Spleen (tissue), 11 donors: ENCODE measurements around the gene SNX10. TPM values are rescaled to one million over a fixed set of nuclear protein-coding genes. Genes with fewer than 3 reads are reported as not detected.

Experiments
- DNase-seq: peaks from one replicate; pipeline ENCODE4 v3.0.0-alpha.2; 2020
- H3K27ac ChIP-seq, 8 donors: fragments of 200-600 bp; sonication (generic) in 7 of 8; 1 replicate in 4 of 8; 2 replicates in 4 of 8; pipeline versions ENCODE4 v1.5.0 to v1.8.0; 2016 to 2021; ENCODE audit warnings: inconsistent platforms in 4 of 8, mild to moderate bottlenecking in 4 of 8, moderate library complexity in 1 of 8
- H3K27me3 ChIP-seq, 7 donors: fragments of 200-600 bp; sonication (generic) in 6 of 7; replicated peaks in 1 of 7; 1 replicate in 4 of 7; 2 replicates in 3 of 7; pipeline versions ENCODE4 v1.5.0 to v1.8.0; 2016 to 2021; ENCODE audit warnings: inconsistent platforms in 3 of 7, mild to moderate bottlenecking in 1 of 7
- H3K36me3 ChIP-seq, 6 donors: fragments of 200-600 bp; sonication (generic) in 5 of 6; 1 replicate in 4 of 6; 2 replicates in 2 of 6; pipeline versions ENCODE4 v1.5.0 to v1.8.0; 2016 to 2021; ENCODE audit warnings: inconsistent platforms in 2 of 6
- H3K4me1 ChIP-seq, 6 donors: fragments of 200-600 bp; sonication (generic) in 5 of 6; 1 replicate in 3 of 6; 2 replicates in 3 of 6; pipeline versions ENCODE4 v1.5.0 to v1.8.0; 2016 to 2021; ENCODE audit warnings: inconsistent platforms in 3 of 6
- H3K4me3 ChIP-seq, 8 donors: fragments of 200-600 bp; sonication (generic) in 7 of 8; 1 replicate in 4 of 8; 2 replicates in 4 of 8; pipeline versions ENCODE4 v1.5.0 to v1.8.0; 2016 to 2021; ENCODE audit warnings: inconsistent platforms in 4 of 8, mild to moderate bottlenecking in 4 of 8, moderate library complexity in 2 of 8
- H3K9me3 ChIP-seq, 8 donors: fragments of 200-600 bp; sonication (generic) in 7 of 8; 1 replicate in 4 of 8; 2 replicates in 4 of 8; pipeline versions ENCODE4 v1.5.0 to v1.8.0; 2016 to 2021; ENCODE audit warnings: inconsistent platforms in 4 of 8
- POLR2A ChIP-seq, 3 donors: fragments of 450-650 bp; IDR thresholded peaks; one replicate each; pipeline ENCODE4 v1.5.1; 2017; ENCODE audit warnings: antibody characterized with exemption in 3 of 3, mild to moderate bottlenecking in 1 of 3
- POLR2AphosphoS5 ChIP-seq, 3 donors: sonication (generic); formaldehyde crosslinking; IDR thresholded peaks; one replicate each; pipeline ENCODE4 v1.5.1; 2017; ENCODE audit warnings: antibody characterized with exemption in 3 of 3
- WGBS, 5 donors: extraction: QIAGEN DNeasy Blood & Tissue Kit in 3 of 5; methylation state at CpG; one replicate each; pipeline versions ENCODE4 v1.1.5 to v1.1.7; 2013 to 2018; 5-methylcytosine and 5-hydroxymethylcytosine counted together
- intact Hi-C: fragments of 100-400 bp; cut with DNase I; formaldehyde crosslinking; loops from one replicate; pipeline ENCODE4 v1.15.0; 2023; ENCODE audit warnings: low total_unique reads
- polyA plus RNA-seq, 3 donors: library from polyadenylated mRNA; stranded (reverse); fragments of 200-250 nt; gene quantifications; one replicate each; pipeline ENCODE4 v1.2.1, GENCODE V29; 2013
- total RNA-seq, 7 donors: library from RNA; depleted of rRNA in 3 of 7; stranded (reverse); fragments of >200 nt in 3 of 7; fragmentation: NEBNext Ultra II Directional in 4 of 7; extraction: Animal tissue kit (Norgen Biotek cat#: 25700) in 4 of 7; gene quantifications; one replicate each; pipeline versions ENCODE4 v1.1.0 to v1.2.1, GENCODE V29; 2016 to 2021
- TF ChIP-seq, protein P1 (sequence below), 11 experiments: fragments of 200-600 bp in 7 of 11; fragments of 450-650 bp in 4 of 11; sonication (generic) in 4 of 11; IDR thresholded peaks in 8 of 11; conservative IDR thresholded peaks in 3 of 11; 1 replicate in 7 of 11; 2 replicates in 4 of 11; pipeline versions ENCODE4 v1.4.0 to v1.8.0; 2016 to 2021; ENCODE audit warnings: antibody characterized with exemption in 11 of 11, inconsistent platforms in 4 of 11, mild to moderate bottlenecking in 1 of 11
- donor health status: healthy with polysubstance abuse.
- donor health status: DM: no; HTN: no; CAD: no; lungs with moderate emphysema.
- donor health status: DM: no; HTN: no; CAD: no.
- donor health status: Bipolar disorder and iron deficiency.
- donor health status: healthy.
- donor health status: DM: no; HTN: no; CAD: no.
- donor health status: DM: yes; HTN: yes; CAD: no.

SNX10 gene
- total and polyA plus RNA-seq, 10 donors = 20.8 to 46.3 (median 38.7) TPM

DNA sequence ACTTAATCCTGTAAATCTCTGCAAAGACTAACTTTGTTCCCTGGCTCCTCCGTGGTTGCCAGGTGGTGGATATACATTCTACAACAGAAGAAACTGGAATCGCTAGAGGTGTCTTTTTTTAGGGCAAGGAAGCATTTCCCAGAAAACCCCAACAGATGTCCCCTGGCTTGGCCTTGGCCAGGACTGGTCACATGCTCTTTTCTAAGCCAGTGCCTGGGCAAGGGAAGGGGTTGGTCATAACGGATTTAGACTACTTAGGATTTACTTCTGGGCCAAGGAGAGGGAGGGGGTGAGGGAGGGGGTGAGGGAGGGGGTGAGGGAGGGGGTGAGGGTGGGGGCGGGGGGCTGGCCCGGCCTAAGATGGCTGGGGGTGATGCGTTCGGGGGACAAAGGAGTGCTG, 105.7 kb downstream of the SNX10 start:
- H3K9me3 ChIP-seq = no peaks in the 10 kb centered on the region
- intact Hi-C loops = no loop called here
- TF ChIP-seq POLR2A (IDR thresholded peaks at IDR 0.05) (no peak), POLR2AphosphoS5 (IDR thresholded peaks at IDR 0.05) (no peak)
- TF ChIP-seq, protein P1, sequence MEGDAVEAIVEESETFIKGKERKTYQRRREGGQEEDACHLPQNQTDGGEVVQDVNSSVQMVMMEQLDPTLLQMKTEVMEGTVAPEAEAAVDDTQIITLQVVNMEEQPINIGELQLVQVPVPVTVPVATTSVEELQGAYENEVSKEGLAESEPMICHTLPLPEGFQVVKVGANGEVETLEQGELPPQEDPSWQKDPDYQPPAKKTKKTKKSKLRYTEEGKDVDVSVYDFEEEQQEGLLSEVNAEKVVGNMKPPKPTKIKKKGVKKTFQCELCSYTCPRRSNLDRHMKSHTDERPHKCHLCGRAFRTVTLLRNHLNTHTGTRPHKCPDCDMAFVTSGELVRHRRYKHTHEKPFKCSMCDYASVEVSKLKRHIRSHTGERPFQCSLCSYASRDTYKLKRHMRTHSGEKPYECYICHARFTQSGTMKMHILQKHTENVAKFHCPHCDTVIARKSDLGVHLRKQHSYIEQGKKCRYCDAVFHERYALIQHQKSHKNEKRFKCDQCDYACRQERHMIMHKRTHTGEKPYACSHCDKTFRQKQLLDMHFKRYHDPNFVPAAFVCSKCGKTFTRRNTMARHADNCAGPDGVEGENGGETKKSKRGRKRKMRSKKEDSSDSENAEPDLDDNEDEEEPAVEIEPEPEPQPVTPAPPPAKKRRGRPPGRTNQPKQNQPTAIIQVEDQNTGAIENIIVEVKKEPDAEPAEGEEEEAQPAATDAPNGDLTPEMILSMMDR (IDR thresholded peaks at IDR 0.05 in 8 of 11, conservative IDR thresholded peaks at IDR 0.05 in 3 of 11) = no peak
- peaks cover 0 to 42% (median 6%) of the 10 kb centered on the region in 7 donors for H3K27me3 ChIP-seq
- H3K4me1 ChIP-seq = peaks cover 0 to 40% (median 19%) of the 10 kb centered on the region in 6 donors
- no peaks in the 10 kb centered on the region for H3K36me3 ChIP-seq
- no peak for DNase-seq
- peak overlapping the region in 5 of 8 donors; percentile 76 to 91 (median 89) for H3K27ac ChIP-seq
- WGBS, 5 donors = 61 to 73% (median 65%) methylated on average over 7 of the region's 7 CpGs
- H3K4me3 ChIP-seq = peak overlapping the region in 1 of 8 donors; percentile 89

DNA sequence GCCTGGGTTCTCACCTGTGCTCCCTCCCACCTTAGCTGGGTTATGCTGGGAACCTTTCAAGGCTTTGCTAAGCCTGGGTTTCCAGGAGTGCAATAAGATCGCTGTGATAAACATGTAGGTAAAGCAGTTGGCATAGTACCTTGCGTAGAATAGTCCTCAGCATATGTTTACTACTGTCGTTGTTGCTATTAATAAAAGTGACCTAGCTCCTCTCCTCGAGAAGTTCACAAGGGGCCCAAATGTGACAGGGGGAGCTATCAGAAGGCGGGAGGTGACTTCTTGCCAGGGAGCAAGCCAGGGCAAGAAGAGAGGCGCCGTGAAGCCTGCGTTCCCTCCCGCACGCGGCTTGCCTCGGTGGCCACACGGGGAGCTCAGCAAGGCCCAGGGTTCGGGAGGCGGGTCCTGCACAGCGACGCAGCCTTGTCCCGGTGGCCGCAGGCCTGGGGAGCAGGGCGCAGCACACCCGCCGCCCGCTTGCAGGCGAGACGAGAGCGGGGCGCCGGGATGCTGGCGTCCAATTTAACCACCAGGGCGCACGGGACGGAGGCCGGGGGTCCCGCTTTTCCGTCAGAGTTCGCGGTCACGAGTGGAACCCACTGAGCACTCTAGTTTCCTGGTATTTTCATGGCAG, 106.2 kb downstream of the SNX10 start:
- TF ChIP-seq, protein P1 (IDR thresholded peaks at IDR 0.05 in 8 of 11, conservative IDR thresholded peaks at IDR 0.05 in 3 of 11) = peak in 3 of 11 experiments; percentile 6 to 34 (median 20)
- TF ChIP-seq POLR2A (IDR thresholded peaks at IDR 0.05) (no peak), POLR2AphosphoS5 (IDR thresholded peaks at IDR 0.05) (peak in 2 of 3 donors; percentile 41 to 75)
- intact Hi-C loops = no loop called here
- H3K27me3 ChIP-seq = peaks cover 0 to 42% (median 6%) of the 10 kb centered on the region in 7 donors
- peak; percentile 91 for DNase-seq
- peak overlapping the region; percentile 45 to 89 (median 68) for H3K4me3 ChIP-seq
- H3K36me3 ChIP-seq = no peaks in the 10 kb centered on the region
- peak overlapping the region; percentile 61 to 91 (median 86) for H3K27ac ChIP-seq
- peaks cover 0 to 40% (median 19%) of the 10 kb centered on the region in 6 donors for H3K4me1 ChIP-seq
- WGBS, 5 donors = 3 to 8% (median 4%) methylated on average over 11 to 38 of the region's 38 CpGs
- H3K9me3 ChIP-seq = no peaks in the 10 kb centered on the region

DNA sequence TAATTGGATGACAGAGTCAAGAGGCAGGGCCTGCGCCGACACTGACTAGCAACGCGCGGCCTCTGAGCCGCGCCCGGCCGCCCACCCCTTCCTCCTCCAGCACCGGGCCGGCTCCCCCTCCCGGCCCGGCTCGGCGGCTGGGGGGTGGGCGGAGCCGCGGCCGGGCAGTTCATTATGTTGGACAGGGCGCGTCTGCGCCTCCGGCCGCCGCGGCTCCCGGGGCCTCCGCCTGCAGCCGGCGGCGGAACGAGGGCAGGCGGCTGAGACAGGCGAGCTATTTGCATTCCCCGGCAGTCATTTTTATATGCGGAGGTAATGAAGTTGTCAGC, 106.7 kb downstream of the SNX10 start:
- H3K27me3 ChIP-seq = peaks cover 0 to 41% (median 6%) of the 10 kb centered on the region in 7 donors
- no peaks in the 10 kb centered on the region for H3K36me3 ChIP-seq
- intact Hi-C loops = no loop called here
- peak overlapping the region; percentile 61 to 91 (median 86) for H3K27ac ChIP-seq
- WGBS, 5 donors = 0 to 1% (median 0%) methylated on average over 35 to 36 of the region's 36 CpGs; no CpG with 5 or more reads in 2 of the 5 donors
- H3K4me3 ChIP-seq = peak overlapping the region; percentile 45 to 89 (median 68)
- H3K9me3 ChIP-seq = no peaks in the 10 kb centered on the region
- DNase-seq = no peak
- H3K4me1 ChIP-seq = peaks cover 0 to 40% (median 19%) of the 10 kb centered on the region in 6 donors
- peak in 1 of 3 donors; percentile 50 for TF ChIP-seq POLR2AphosphoS5 (IDR thresholded peaks at IDR 0.05)
- peak in 1 of 3 donors; percentile 52 for TF ChIP-seq POLR2A (IDR thresholded peaks at IDR 0.05)
- TF ChIP-seq, protein P1 (IDR thresholded peaks at IDR 0.05 in 8 of 11, conservative IDR thresholded peaks at IDR 0.05 in 3 of 11) = peak in 2 of 11 experiments; percentile 16 to 25

DNA sequence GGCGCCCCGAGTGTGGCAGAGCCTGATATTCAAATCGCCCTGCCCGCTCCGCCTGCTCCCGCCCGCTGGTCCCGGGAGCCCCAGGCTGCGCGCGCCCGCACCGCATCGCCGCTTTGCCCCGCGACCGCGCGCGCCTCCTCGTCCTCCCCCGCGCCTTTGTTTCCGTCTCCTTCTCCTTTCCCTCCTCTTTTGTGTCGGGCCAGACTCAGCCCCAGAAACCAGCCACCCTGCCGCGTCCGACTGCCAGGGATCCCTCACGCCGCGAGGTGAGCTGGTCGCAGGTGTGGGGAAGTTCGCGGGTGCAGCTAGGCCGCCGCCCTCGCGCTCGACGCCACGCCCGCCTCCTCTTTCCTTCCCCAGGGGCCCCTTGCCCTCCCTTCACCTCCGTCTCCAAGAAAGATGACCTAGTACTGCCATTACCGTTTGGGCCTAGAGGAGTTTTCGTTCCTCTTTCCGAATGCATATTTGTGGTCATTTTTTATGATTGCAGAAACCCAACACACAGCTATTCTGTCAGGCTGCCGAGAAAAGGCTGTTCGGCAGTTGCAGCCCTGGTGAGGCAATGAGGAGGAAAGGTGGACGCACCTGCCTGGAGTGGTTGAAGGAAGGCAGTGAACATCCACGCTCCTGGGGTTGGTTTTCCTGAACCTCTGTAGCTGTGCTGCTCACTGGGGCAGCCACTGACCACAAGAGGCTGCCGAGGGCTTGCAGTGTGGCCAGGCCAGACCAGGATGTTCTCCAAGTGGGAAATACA, 107.3 kb downstream of the SNX10 start:
- intact Hi-C loops = no loop called here
- peaks cover 0 to 40% (median 19%) of the 10 kb centered on the region in 6 donors for H3K4me1 ChIP-seq
- TF ChIP-seq POLR2AphosphoS5 (IDR thresholded peaks at IDR 0.05) (peak; percentile 52 to 82 (median 75)), POLR2A (IDR thresholded peaks at IDR 0.05) (no peak)
- TF ChIP-seq, protein P1 (IDR thresholded peaks at IDR 0.05 in 8 of 11, conservative IDR thresholded peaks at IDR 0.05 in 3 of 11) = peak in 4 of 11 experiments; percentile 18 to 40 (median 28)
- no peaks in the 10 kb centered on the region for H3K36me3 ChIP-seq
- DNase-seq = peak; percentile 93
- H3K4me3 ChIP-seq = peak overlapping the region; percentile 45 to 89 (median 68)
- no peaks in the 10 kb centered on the region for H3K9me3 ChIP-seq
- H3K27me3 ChIP-seq = peaks cover 0 to 38% (median 6%) of the 10 kb centered on the region in 7 donors
- WGBS, 5 donors = 1 to 2% (median 2%) methylated on average over 49 to 52 of the region's 52 CpGs
- H3K27ac ChIP-seq = peak overlapping the region; percentile 61 to 91 (median 86)
